ENCODE measurements around the gene SEMA4B. TPM values are rescaled to one million over a fixed set of nuclear protein-coding genes. Genes with fewer than 3 reads are reported as not detected.

Gene SEMA4B
- total and polyA plus RNA-seq, 2 experiments from 2014 or later: 16.7 to 48.2 TPM

GRCh38 chr15:90227816-90228772 lies 27.0 kb downstream of the SEMA4B start:
- H3K36me3 ChIP-seq (ENCODE audit: insufficient read depth): peaks cover 12% of the 10 kb centered on the region
- H3K79me2 ChIP-seq (replicated peaks; ENCODE audit: insufficient read depth): no peaks in the 10 kb centered on the region
- no peak overlapping the region for H3K4me2 ChIP-seq
- H3K27me3 ChIP-seq (ENCODE audit: insufficient read depth): no peaks in the 10 kb centered on the region
- no peaks in the 10 kb centered on the region; the same call in 1 of the 2 replicates for H4K20me1 ChIP-seq (replicated peaks; ENCODE audit: insufficient read depth)
- 0 out of 2 replicates have a peak, but pooled peaks cover 3% of the 10 kb centered on the region for H3F3A ChIP-seq (replicated peaks; ENCODE audit: low read depth)
- ATAC-seq (no peak), DNase-seq (ENCODE audit: low spot score) (no peak)
- H3K36me3 Mint-ChIP-seq (ENCODE audit: low read depth): peaks cover 31% of the 10 kb centered on the region
- no peak overlapping the region for H2AFZ ChIP-seq
- H3K4me1 Mint-ChIP-seq: peaks cover 7% of the 10 kb centered on the region
- no peak overlapping the region for H3K4me3 Mint-ChIP-seq
- H3K4me3 ChIP-seq: no peak overlapping the region
- no peak overlapping the region for H3K27ac Mint-ChIP-seq
- no peaks in the 10 kb centered on the region for H3K9me2 ChIP-seq (ENCODE audit: insufficient read depth)
- peaks cover 12% of the 10 kb centered on the region for H3K27me3 Mint-ChIP-seq (ENCODE audit: insufficient read depth, low read depth, poor library complexity)
- H3K9me3 Mint-ChIP-seq: no peaks in the 10 kb centered on the region
- H3K27ac ChIP-seq (ENCODE audit: low read depth): no peak overlapping the region
- H3K4me1 ChIP-seq (ENCODE audit: insufficient read depth): peaks cover 8% of the 10 kb centered on the region; the same call in 1 of the 2 replicates
- TF ChIP-seq STAT1 (IDR thresholded peaks at IDR 0.05; ENCODE audit: unreplicated experiment): no peak

GRCh38 chr15:90228960-90229359 lies 27.8 kb downstream of the SEMA4B start:
- Mint-ChIP-seq H3K4me3 (no peak overlapping the region; the same call in 2 of the 3 replicates), H3K36me3 (ENCODE audit: low read depth) (peaks cover 28% of the 10 kb centered on the region), H3K4me1 (peaks cover 7% of the 10 kb centered on the region), H3K9me3 (no peaks in the 10 kb centered on the region), H3K27me3 (ENCODE audit: insufficient read depth, low read depth, poor library complexity) (peaks cover 12% of the 10 kb centered on the region), H3K27ac (no peak overlapping the region)
- Histone ChIP-seq H2AFZ (no peak overlapping the region), H3K27me3 (ENCODE audit: insufficient read depth) (no peaks in the 10 kb centered on the region), H3K9me2 (ENCODE audit: insufficient read depth) (no peaks in the 10 kb centered on the region), H3K27ac (ENCODE audit: low read depth) (no peak overlapping the region), H3K79me2 (replicated peaks; ENCODE audit: insufficient read depth) (no peaks in the 10 kb centered on the region), H3K4me3 (no peak overlapping the region), H4K20me1 (replicated peaks; ENCODE audit: insufficient read depth) (no peaks in the 10 kb centered on the region; the same call in 1 of the 2 replicates), H3K4me2 (no peak overlapping the region), H3K36me3 (ENCODE audit: insufficient read depth) (peaks cover 12% of the 10 kb centered on the region), H3K4me1 (ENCODE audit: insufficient read depth) (peaks cover 8% of the 10 kb centered on the region; the same call in 1 of the 2 replicates), H3F3A (replicated peaks; ENCODE audit: low read depth) (0 out of 2 replicates have a peak, but pooled peaks cover 7% of the 10 kb centered on the region)
- no peak for DNase-seq (ENCODE audit: low spot score)
- TF ChIP-seq ZNF114 (CRISPR knock-in tag; IDR thresholded peaks at IDR 0.05) (no peak), EZH2phosphoT487 (IDR thresholded peaks at IDR 0.05; ENCODE audit: unreplicated experiment) (no peak), JUNB (IDR thresholded peaks at IDR 0.05; ENCODE audit: unreplicated experiment) (no peak), CTCF (conservative IDR thresholded peaks at IDR 0.05; ENCODE audit: low read depth in 2 of 2) (no peak), ZNF462 (CRISPR knock-in tag; IDR thresholded peaks at IDR 0.05) (no peak), ZNF331 (CRISPR knock-in tag; IDR thresholded peaks at IDR 0.05; ENCODE audit: low read depth) (no peak)
- ATAC-seq: no peak

Data from GM23338 (cell line).